Thyroid gland (tissue), 4 donors: ENCODE measurements around the gene C12orf56. TPM values are rescaled to one million over a fixed set of nuclear protein-coding genes. Genes with fewer than 3 reads are reported as not detected.
A peak's percentile ranks its signal among the peaks of the same experiment; 100 is the strongest.

Experiments
- DNase-seq, 2 donors: peaks; one replicate each; pipeline ENCODE4 v3.0.0-alpha.2; 2019
- H3K27ac ChIP-seq, 3 donors: fragments of 200-600 bp; sonication (generic); 1 replicate in 2 of 3; 2 replicates in 1 of 3; pipeline ENCODE4 v1.5.1; 2016 to 2019; ENCODE audit warnings: mild to moderate bottlenecking in 1 of 3, moderate library complexity in 1 of 3
- H3K27me3 ChIP-seq: fragments of 200-600 bp; sonication (generic); one replicate; pipeline ENCODE4 v1.5.1; 2019
- H3K36me3 ChIP-seq, 2 donors: fragments of 200-600 bp; sonication (generic); one replicate each; pipeline ENCODE4 v1.5.1; 2016 to 2019
- H3K4me1 ChIP-seq, 2 donors: fragments of 200-600 bp; sonication (generic); one replicate each; pipeline ENCODE4 v1.5.1; 2017 to 2019
- H3K4me3 ChIP-seq, 3 donors: fragments of 200-600 bp; sonication (generic); replicated peaks in 1 of 3; 1 replicate in 2 of 3; 2 replicates in 1 of 3; pipeline ENCODE4 v1.5.1; 2016; ENCODE audit warnings: mild to moderate bottlenecking in 1 of 3
- H3K9me3 ChIP-seq: fragments of 200-600 bp; sonication (generic); one replicate; pipeline ENCODE4 v1.5.1; 2017
- POLR2A ChIP-seq, 2 donors: fragments of 450-650 bp; IDR thresholded peaks; one replicate each; pipeline ENCODE4 v1.6.1; 2017; ENCODE audit warnings: antibody characterized with exemption in 2 of 2, mild to moderate bottlenecking in 2 of 2, moderate library complexity in 1 of 2
- WGBS, 2 donors: methylation state at CpG; one replicate each; pipeline ENCODE4 v1.1.5; 2017; 5-methylcytosine and 5-hydroxymethylcytosine counted together
- intact Hi-C: fragments of 100-400 bp; cut with DNase I; formaldehyde crosslinking; loops from one replicate; pipeline ENCODE4 v1.15.1; 2023
- total RNA-seq, 4 donors: library from RNA; depleted of rRNA; stranded (reverse); fragments of >200 nt; gene quantifications; one replicate each; pipeline ENCODE4 v1.2.3, GENCODE V29; 2016
- TF ChIP-seq, protein P1 (sequence below), 6 experiments: fragments of 200-600 bp in 3 of 6; fragments of 450-650 bp in 3 of 6; sonication (generic) in 3 of 6; IDR thresholded peaks; one replicate each; pipeline ENCODE4 v1.5.1; 2016 to 2019; ENCODE audit warnings: antibody characterized with exemption in 6 of 6, mild to moderate bottlenecking in 2 of 6, inconsistent platforms in 1 of 6, moderate library complexity in 1 of 6

C12orf56 gene
- total RNA-seq, 4 donors from 2014 or later = not detected

GRCh38 chr12:64403707-64404469, 13.3 kb upstream of the C12orf56 start, which contains the start of gene XPOT:
Gene XPOT, plus strand, starts transcription at chr12:64404392. Its CDS starts 5,644 bp downstream, at chr12:64410036.
- H3K36me3 ChIP-seq = no peaks in the 10 kb centered on the region
- H3K4me1 ChIP-seq = peaks cover 8 to 13% of the 10 kb centered on the region in 2 donors
- H3K27me3 ChIP-seq = no peaks in the 10 kb centered on the region
- TF ChIP-seq, protein P1, sequence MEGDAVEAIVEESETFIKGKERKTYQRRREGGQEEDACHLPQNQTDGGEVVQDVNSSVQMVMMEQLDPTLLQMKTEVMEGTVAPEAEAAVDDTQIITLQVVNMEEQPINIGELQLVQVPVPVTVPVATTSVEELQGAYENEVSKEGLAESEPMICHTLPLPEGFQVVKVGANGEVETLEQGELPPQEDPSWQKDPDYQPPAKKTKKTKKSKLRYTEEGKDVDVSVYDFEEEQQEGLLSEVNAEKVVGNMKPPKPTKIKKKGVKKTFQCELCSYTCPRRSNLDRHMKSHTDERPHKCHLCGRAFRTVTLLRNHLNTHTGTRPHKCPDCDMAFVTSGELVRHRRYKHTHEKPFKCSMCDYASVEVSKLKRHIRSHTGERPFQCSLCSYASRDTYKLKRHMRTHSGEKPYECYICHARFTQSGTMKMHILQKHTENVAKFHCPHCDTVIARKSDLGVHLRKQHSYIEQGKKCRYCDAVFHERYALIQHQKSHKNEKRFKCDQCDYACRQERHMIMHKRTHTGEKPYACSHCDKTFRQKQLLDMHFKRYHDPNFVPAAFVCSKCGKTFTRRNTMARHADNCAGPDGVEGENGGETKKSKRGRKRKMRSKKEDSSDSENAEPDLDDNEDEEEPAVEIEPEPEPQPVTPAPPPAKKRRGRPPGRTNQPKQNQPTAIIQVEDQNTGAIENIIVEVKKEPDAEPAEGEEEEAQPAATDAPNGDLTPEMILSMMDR (IDR thresholded peaks at IDR 0.05) = no peak
- TF ChIP-seq POLR2A (IDR thresholded peaks at IDR 0.05) = peak in 1 of 2 donors; percentile 86
- DNase-seq = peak; percentile 94 to 95
- intact Hi-C loops = loop anchor here (5.0 kb wide), 1 partner anchor 48 kb away; the partner anchor contains the start of gene TBK1
- peak within 1 kb of the TSS; percentile 71 to 99 (median 90) for H3K4me3 ChIP-seq
- peak within 1 kb of the TSS; percentile 95 to 96 (median 96) for H3K27ac ChIP-seq
- no peaks in the 10 kb centered on the region for H3K9me3 ChIP-seq
- WGBS, 2 donors = 27 to 33% methylated on average over 23 to 27 of the region's 60 CpGs

DNA sequence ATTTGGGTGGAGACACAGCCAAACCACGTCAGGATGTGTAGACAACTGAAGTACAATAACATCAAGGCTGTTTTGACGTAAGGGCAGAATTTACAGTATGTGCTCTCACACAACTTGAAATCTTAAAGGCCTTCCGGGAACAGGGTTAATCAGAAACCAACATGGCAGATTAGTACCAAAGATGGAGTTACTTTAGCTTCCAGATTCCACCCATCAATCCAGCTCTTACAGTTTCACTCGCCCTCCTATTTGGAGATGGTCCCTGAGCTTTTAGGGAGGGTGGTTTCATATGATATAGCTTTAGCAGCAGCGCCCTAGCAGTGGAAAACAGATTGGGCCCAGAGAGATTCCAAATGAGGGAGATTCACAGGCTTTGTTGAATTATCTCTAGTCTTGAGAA, 11.6 kb upstream of the C12orf56 start:
- no peak for TF ChIP-seq POLR2A (IDR thresholded peaks at IDR 0.05)
- TF ChIP-seq, protein P1 (IDR thresholded peaks at IDR 0.05) = no peak
- 93 to 95% methylated on average over 5 of the region's 5 CpGs for WGBS, 2 donors
- peaks cover 4 to 9% of the 10 kb centered on the region in 2 donors for H3K4me1 ChIP-seq
- H3K4me3 ChIP-seq = no peak overlapping the region
- no peak overlapping the region for H3K27ac ChIP-seq
- no peaks in the 10 kb centered on the region for H3K9me3 ChIP-seq
- no peaks in the 10 kb centered on the region for H3K27me3 ChIP-seq
- H3K36me3 ChIP-seq = no peaks in the 10 kb centered on the region
- DNase-seq = no peak
- intact Hi-C loops = loop anchor here (5.0 kb wide), 1 partner anchor 50 kb away; the partner anchor contains the start of gene TBK1

- Histone ChIP-seq H3K4me3 (no peak overlapping the region), H3K9me3 (no peaks in the 10 kb centered on the region), H3K27ac (no peak overlapping the region), H3K4me1 (peaks cover 3 to 4% of the 10 kb centered on the region in 2 donors), H3K27me3 (no peaks in the 10 kb centered on the region), H3K36me3 (no peaks in the 10 kb centered on the region)
- TF ChIP-seq, protein P1 (IDR thresholded peaks at IDR 0.05) = no peak
- intact Hi-C loops = loop anchor here (5.0 kb wide), 1 partner anchor 52 kb away; the partner anchor contains the start of gene TBK1
- 44 to 55% methylated on average over 4 of the region's 4 CpGs for WGBS, 2 donors
- DNase-seq = peak in 1 of 2 donors; percentile 16
Observed at GRCh38 chr12:64400041-64400440, 9.5 kb upstream of the C12orf56 start.

DNA sequence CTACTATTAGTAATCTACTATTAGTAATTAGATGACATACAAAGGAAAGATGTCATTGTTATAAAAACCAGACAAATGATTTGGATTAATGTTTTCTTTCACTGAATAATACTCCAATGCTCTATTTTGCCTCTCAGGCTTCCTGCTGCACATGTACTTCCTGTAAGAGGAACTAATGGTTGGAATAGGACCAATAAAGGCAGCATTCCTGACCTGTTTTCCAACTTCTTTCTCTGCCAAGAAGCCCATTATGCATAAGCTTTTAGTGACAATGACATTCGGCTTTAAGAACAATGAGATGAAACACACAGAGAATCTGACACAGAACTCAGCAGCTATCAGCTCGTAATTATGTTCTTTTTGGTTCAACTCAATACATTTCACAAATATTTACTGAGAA, 5.2 kb upstream of the C12orf56 start:
- intact Hi-C loops = no loop called here
- H3K27me3 ChIP-seq = no peaks in the 10 kb centered on the region
- WGBS, 2 donors = 50 to 59% methylated on average over 2 of the region's 2 CpGs
- H3K27ac ChIP-seq = no peak overlapping the region
- no peaks in the 10 kb centered on the region for H3K9me3 ChIP-seq
- H3K4me1 ChIP-seq = peaks cover 0 to under 1% of the 10 kb centered on the region in 2 donors
- H3K4me3 ChIP-seq = no peak overlapping the region
- no peaks in the 10 kb centered on the region for H3K36me3 ChIP-seq
- no peak for DNase-seq
- TF ChIP-seq POLR2A (IDR thresholded peaks at IDR 0.05) = no peak
- TF ChIP-seq, protein P1 (IDR thresholded peaks at IDR 0.05) = no peak

GRCh38 chr12:64392221-64392620, 1.7 kb upstream of the C12orf56 start:
- Histone ChIP-seq H3K9me3 (no peaks in the 10 kb centered on the region), H3K36me3 (no peaks in the 10 kb centered on the region), H3K27me3 (no peaks in the 10 kb centered on the region), H3K4me1 (peaks cover 8 to 9% of the 10 kb centered on the region in 2 donors), H3K27ac (no peak overlapping the region), H3K4me3 (no peak overlapping the region)
- DNase-seq = no peak
- TF ChIP-seq, protein P1 (IDR thresholded peaks at IDR 0.05) = peak in 3 of 6 experiments; percentile 25 to 29 (median 26)
- no peak for TF ChIP-seq POLR2A (IDR thresholded peaks at IDR 0.05)
- 80 to 92% methylated on average over 3 of the region's 3 CpGs for WGBS, 2 donors
- intact Hi-C loops = no loop called here
